ENCODE data around the gene MNT. TPM values are rescaled to one million over a fixed set of nuclear protein-coding genes. Genes with fewer than 3 reads are reported as not detected.
A peak's percentile ranks its signal among the peaks of the same experiment; 100 is the strongest.

Gene MNT
- total RNA-seq, 4 donors from 2014 or later = 13.7 to 27.7 (median 20.9) TPM

- Histone ChIP-seq H3K9me3 (no peaks in the 10 kb centered on the region), H3K27ac (no peak overlapping the region), H3K27me3 (no peaks in the 10 kb centered on the region), H3K36me3 (no peaks in the 10 kb centered on the region), H3K4me3 (no peak overlapping the region), H3K4me1 (peaks cover 0 to 9% (median 0%) of the 10 kb centered on the region in 4 donors)
- TF ChIP-seq POLR2AphosphoS5 (IDR thresholded peaks at IDR 0.05) = no peak
- TF ChIP-seq POLR2A (IDR thresholded peaks at IDR 0.05) = no peak
- no peak for TF ChIP-seq CTCF (IDR thresholded peaks at IDR 0.05)
- TF ChIP-seq EP300 (IDR thresholded peaks at IDR 0.05; ENCODE audit: low read depth) = no peak
- no peak for DNase-seq
- intact Hi-C loops (cut with DNase I; ENCODE audit: low total_unique reads) = no loop called here
- in situ Hi-C loops (cut with MboI; ENCODE audit: low pct_ligation_motif_present in 1 of 4, low pct_unique_long_range_greater_than_20kb in 1 of 4, low sequenced_read_pairs in 3 of 4) = no loop called here
- WGBS, 2 donors (ENCODE audit: low coverage in 1 of 2) = 95 to 100% methylated on average over 3 to 4 of the region's 4 CpGs
Observed at GRCh38 chr17:2357237-2357636, 43.6 kb downstream of the MNT start.

- DNase-seq = no peak
- WGBS, 2 donors (ENCODE audit: low coverage in 1 of 2) = 73 to 80% methylated on average over 3 to 8 of the region's 8 CpGs
- H3K9me3 ChIP-seq = no peaks in the 10 kb centered on the region
- no peaks in the 10 kb centered on the region for H3K27me3 ChIP-seq
- no peak overlapping the region for H3K4me3 ChIP-seq
- H3K4me1 ChIP-seq = peaks cover 0 to 6% (median 0%) of the 10 kb centered on the region in 4 donors
- intact Hi-C loops (cut with DNase I; ENCODE audit: low total_unique reads) (no loop called here), in situ Hi-C loops (cut with MboI; ENCODE audit: low pct_ligation_motif_present in 1 of 4, low pct_unique_long_range_greater_than_20kb in 1 of 4, low sequenced_read_pairs in 3 of 4) (no loop called here)
- H3K27ac ChIP-seq = no peak overlapping the region
- TF ChIP-seq POLR2A (IDR thresholded peaks at IDR 0.05) (no peak), EP300 (IDR thresholded peaks at IDR 0.05; ENCODE audit: low read depth) (no peak), POLR2AphosphoS5 (IDR thresholded peaks at IDR 0.05) (no peak), CTCF (IDR thresholded peaks at IDR 0.05) (no peak)
- H3K36me3 ChIP-seq = no peaks in the 10 kb centered on the region
Observed at GRCh38 chr17:2354311-2354710, 46.5 kb downstream of the MNT start.

GRCh38 chr17:2351269-2351668 is 49.6 kb downstream of the MNT start:
- H3K27ac ChIP-seq = no peak overlapping the region
- H3K36me3 ChIP-seq = no peaks in the 10 kb centered on the region
- intact Hi-C loops (cut with DNase I; ENCODE audit: low total_unique reads) = no loop called here
- no peak for DNase-seq
- TF ChIP-seq POLR2A (IDR thresholded peaks at IDR 0.05) (no peak), EP300 (IDR thresholded peaks at IDR 0.05; ENCODE audit: low read depth) (no peak), POLR2AphosphoS5 (IDR thresholded peaks at IDR 0.05) (no peak), CTCF (IDR thresholded peaks at IDR 0.05) (no peak)
- H3K4me1 ChIP-seq = peaks cover 0 to 7% (median 5%) of the 10 kb centered on the region in 4 donors
- no peaks in the 10 kb centered on the region for H3K27me3 ChIP-seq
- H3K4me3 ChIP-seq = no peak overlapping the region
- in situ Hi-C loops (cut with MboI; ENCODE audit: low pct_ligation_motif_present in 1 of 4, low pct_unique_long_range_greater_than_20kb in 1 of 4, low sequenced_read_pairs in 3 of 4) = no loop called here
- 91 to 100% methylated on average over 3 to 6 of the region's 6 CpGs for WGBS, 2 donors (ENCODE audit: low coverage in 1 of 2)
- no peaks in the 10 kb centered on the region for H3K9me3 ChIP-seq

- Histone ChIP-seq H3K36me3 (no peaks in the 10 kb centered on the region), H3K4me3 (no peak overlapping the region), H3K9me3 (no peaks in the 10 kb centered on the region), H3K27ac (no peak overlapping the region), H3K27me3 (no peaks in the 10 kb centered on the region), H3K4me1 (peaks cover 0 to 7% (median 2%) of the 10 kb centered on the region in 4 donors)
- intact Hi-C loops (cut with DNase I; ENCODE audit: low total_unique reads) (no loop called here), in situ Hi-C loops (cut with MboI; ENCODE audit: low pct_ligation_motif_present in 1 of 4, low pct_unique_long_range_greater_than_20kb in 1 of 4, low sequenced_read_pairs in 3 of 4) (no loop called here)
- WGBS, 2 donors (ENCODE audit: low coverage in 1 of 2) = 46 to 56% methylated on average over 3 to 11 of the region's 11 CpGs
- no peak for TF ChIP-seq EP300 (IDR thresholded peaks at IDR 0.05; ENCODE audit: low read depth)
- TF ChIP-seq CTCF (IDR thresholded peaks at IDR 0.05) = no peak
- no peak for TF ChIP-seq POLR2AphosphoS5 (IDR thresholded peaks at IDR 0.05)
- TF ChIP-seq POLR2A (IDR thresholded peaks at IDR 0.05) = no peak
- DNase-seq = peak; percentile 54
Observed at GRCh38 chr17:2347805-2348685, 52.8 kb downstream of the MNT start.

All from transverse colon (tissue), 4 donors.